GM10248 (cell line): ENCODE results near the gene FAM217A.

Experiments
- CTCF ChIA-PET: fragments of 300-600 bp; sonication (Branson Sonifier 250); formaldehyde crosslinking; extraction: SDS; loops from one replicate; lab custom pipeline; 2021; ENCODE audit warnings: antibody characterized with exemption; lab: Yijun Ruan, JAX
- POLR2A ChIA-PET: fragments of 350-650 bp; sonication (Branson Sonifier 250); formaldehyde crosslinking; extraction: SDS; loops from one replicate; lab custom pipeline; 2020; ENCODE audit warnings: antibody characterized with exemption; lab: Yijun Ruan, JAX
- DNase-seq: peaks from one replicate; pipeline ENCODE4 v3.0.0; 2012; ENCODE audit errors: extremely low spot score
- TF ChIP-seq, protein P1 (sequence below): IDR thresholded peaks from 2 replicates; pipeline ENCODE4 v1.5.1; 2012; ENCODE audit warnings: mild to moderate bottlenecking, low read depth; ENCODE audit errors: extremely low read depth, missing control alignments, control extremely low read depth

Gene FAM217A

GRCh38 chr6:4069199-4069598, 9.7 kb downstream of the FAM217A start:
- TF ChIP-seq, protein P1, sequence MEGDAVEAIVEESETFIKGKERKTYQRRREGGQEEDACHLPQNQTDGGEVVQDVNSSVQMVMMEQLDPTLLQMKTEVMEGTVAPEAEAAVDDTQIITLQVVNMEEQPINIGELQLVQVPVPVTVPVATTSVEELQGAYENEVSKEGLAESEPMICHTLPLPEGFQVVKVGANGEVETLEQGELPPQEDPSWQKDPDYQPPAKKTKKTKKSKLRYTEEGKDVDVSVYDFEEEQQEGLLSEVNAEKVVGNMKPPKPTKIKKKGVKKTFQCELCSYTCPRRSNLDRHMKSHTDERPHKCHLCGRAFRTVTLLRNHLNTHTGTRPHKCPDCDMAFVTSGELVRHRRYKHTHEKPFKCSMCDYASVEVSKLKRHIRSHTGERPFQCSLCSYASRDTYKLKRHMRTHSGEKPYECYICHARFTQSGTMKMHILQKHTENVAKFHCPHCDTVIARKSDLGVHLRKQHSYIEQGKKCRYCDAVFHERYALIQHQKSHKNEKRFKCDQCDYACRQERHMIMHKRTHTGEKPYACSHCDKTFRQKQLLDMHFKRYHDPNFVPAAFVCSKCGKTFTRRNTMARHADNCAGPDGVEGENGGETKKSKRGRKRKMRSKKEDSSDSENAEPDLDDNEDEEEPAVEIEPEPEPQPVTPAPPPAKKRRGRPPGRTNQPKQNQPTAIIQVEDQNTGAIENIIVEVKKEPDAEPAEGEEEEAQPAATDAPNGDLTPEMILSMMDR = no peak
- CTCF ChIA-PET = no interaction called here
- no peak for DNase-seq
- POLR2A ChIA-PET = no interaction called here

DNA sequence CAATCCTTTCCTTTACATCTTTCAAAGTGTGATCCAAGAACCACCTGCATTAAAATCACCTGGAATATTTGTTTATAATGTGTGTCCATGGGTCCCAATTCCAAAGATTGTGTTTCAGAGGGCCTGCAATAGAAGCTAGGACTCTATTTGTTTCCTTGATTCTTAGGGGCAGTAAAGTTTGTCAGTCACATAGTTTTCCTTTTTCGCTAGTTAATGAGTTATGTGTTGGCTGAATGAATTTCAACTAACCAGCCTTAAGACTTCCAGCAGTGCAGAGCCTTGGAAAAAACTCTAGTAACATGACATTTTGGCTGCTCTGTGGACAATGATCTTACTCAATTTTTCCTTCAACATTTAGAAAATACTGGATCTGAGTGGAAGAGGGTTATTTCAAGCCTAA, 11.3 kb downstream of the FAM217A start:
- POLR2A ChIA-PET = no interaction called here
- TF ChIP-seq, protein P1 = no peak
- no peak for DNase-seq
- CTCF ChIA-PET = interaction anchor here (1.0 kb wide), 1 partner anchor 89 kb away, joined by 3 read pairs; no protein-coding TSS in a partner anchor

- ChIA-PET CTCF (interaction anchor here (1.5 kb wide), 1 partner anchor 12 kb away, joined by 4 read pairs; no protein-coding TSS in a partner anchor), POLR2A (no interaction called here)
- DNase-seq = no peak
- TF ChIP-seq, protein P1 = no peak
Observed at GRCh38 chr6:4066029-4066755, 12.7 kb downstream of the FAM217A start.

DNA sequence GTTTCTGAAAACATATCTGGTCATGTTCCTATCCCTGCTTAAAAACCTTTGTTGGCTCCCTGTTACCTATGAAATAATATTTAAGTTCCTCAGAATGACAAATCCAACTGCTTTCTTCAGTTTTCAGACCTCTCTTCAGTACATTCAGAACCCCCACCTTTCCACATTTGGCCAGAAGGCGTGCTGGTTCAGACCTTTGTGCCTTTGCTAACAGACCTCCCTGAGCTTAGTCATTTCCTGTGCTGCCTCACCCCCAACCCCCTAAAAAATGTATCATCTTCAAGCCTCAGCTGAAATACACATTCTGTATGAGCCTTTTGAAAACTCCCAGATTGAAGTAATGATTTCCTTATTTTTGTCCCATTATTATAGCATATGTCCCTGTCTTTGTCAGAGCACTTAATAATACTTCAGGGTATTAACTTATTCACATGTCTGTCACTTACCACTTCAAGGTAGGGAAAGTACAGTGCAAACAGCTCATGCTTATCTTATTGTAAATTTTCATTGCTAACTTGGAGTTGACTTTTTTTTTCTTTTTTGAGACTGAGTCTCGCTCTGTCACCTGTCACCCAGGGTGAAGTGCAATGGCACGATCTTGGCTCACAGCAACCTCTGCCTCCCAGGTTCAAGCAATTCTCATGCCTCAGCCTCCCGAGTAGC, 19.7 kb downstream of the FAM217A start:
- TF ChIP-seq, protein P1 = no peak
- no peak for DNase-seq
- POLR2A ChIA-PET = no interaction called here
- CTCF ChIA-PET = interaction anchor here (1.4 kb wide), 1 partner anchor 210 kb away, joined by 3 read pairs; the partner anchor contains the start of gene FAM50B

DNA sequence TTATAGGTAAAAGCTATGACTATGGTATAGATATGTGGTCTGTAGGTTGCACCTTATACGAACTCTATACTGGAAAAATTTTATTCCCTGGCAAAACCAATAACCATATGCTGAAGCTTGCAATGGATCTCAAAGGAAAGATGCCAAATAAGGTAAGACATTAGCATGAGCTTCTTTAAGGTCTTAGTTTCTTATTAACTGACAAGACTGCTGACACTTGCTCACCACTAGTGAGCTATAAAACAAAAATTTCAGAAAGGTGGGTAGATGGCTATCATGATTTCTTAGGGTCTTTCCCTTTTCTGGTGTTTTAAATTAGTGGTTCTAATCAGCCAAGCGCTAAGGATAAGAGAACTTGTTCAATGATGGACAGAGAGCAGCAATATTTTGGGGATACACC, 21.9 kb downstream of the FAM217A start:
- ChIA-PET CTCF (interaction anchor here (0.9 to 1.6 kb wide), 3 partner anchors 39 to 99 kb away, joined by 3 to 4 read pairs (median 4); no protein-coding TSS in a partner anchor), POLR2A (interaction anchor here (0.6 kb wide), 1 partner anchor 1156 kb away, joined by 3 read pairs; no protein-coding TSS in a partner anchor)
- DNase-seq = no peak
- TF ChIP-seq, protein P1 = no peak

DNA sequence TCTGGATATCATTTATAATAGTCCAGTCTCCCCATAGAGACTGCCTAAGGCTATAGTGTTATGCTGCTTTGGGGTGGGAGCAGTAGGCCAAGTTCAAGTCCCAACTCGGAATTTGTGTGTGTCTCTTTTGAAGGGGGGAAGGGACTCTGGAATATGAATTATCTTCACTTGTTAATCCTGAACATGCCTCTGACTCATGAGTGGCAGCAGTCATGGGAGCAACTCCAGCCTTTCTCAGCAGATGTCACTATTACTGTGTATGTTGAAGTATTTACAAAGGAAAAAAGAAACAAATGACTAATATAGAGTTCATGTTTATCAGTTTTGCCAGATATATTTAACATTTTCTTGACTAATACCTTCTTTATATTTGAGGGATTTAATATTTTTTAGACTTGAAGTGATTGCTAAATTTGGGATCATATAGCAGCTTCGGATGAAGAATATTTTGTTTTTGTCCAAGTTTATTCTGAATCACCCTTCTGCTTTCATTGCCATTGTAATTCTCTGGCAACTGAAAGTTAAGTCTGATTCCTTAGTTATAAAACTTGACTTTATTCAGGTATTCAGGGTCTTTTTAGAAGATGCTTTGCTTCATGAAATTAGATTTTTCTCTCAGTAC, 23.4 kb downstream of the FAM217A start:
- POLR2A ChIA-PET = no interaction called here
- CTCF ChIA-PET = interaction anchor here (0.9 to 2.1 kb wide), 4 partner anchors 9 to 307 kb away, joined by 3 to 10 read pairs (median 4); no protein-coding TSS in a partner anchor
- DNase-seq = no peak
- TF ChIP-seq, protein P1 = no peak
